ENCODE measurements around the gene BHLHE23.

DNA sequence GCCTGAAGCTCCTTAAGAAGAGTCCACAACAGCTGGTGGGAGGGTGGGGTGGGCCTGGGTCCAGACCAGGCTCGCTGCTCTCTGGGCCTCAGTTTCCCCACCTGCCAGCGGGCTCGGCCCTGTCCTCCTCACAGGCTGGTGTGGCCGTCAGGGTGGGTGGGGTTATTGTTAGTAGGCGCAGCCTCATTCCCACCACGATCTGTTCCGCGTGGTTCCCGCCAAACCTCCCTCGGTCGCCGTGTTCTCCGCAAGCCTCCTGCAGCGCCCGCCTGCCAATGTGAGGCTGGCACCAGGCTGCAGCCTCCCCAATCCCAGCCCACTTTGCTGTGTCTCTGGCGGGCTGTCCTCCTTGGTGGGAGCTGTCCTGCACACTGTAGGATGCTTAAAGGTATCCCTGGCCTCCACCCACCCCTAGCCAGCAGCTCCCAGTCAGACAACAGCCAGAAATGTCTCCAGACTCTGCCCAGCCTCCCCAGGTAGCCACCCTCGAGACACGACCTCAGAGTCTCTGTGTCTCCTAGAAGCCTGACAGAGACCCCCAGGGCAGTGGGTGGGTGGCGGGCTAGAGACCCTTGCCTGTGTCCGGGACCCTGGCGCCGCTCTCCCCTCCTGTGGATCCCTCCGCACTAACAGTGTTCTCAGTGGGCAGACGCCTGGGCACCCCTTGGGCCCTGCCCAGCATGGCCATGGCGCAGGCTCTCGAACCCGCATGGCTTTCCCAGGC lies 39.0 kb downstream of the BHLHE23 start:
- no peak for TF ChIP-seq EP300 (IDR thresholded peaks at IDR 0.05; ENCODE audit: borderline replicate concordance)
- no peak for TF ChIP-seq FOXM1 (IDR thresholded peaks at IDR 0.05; ENCODE audit: borderline replicate concordance, low read depth)
- TF ChIP-seq, protein P1, sequence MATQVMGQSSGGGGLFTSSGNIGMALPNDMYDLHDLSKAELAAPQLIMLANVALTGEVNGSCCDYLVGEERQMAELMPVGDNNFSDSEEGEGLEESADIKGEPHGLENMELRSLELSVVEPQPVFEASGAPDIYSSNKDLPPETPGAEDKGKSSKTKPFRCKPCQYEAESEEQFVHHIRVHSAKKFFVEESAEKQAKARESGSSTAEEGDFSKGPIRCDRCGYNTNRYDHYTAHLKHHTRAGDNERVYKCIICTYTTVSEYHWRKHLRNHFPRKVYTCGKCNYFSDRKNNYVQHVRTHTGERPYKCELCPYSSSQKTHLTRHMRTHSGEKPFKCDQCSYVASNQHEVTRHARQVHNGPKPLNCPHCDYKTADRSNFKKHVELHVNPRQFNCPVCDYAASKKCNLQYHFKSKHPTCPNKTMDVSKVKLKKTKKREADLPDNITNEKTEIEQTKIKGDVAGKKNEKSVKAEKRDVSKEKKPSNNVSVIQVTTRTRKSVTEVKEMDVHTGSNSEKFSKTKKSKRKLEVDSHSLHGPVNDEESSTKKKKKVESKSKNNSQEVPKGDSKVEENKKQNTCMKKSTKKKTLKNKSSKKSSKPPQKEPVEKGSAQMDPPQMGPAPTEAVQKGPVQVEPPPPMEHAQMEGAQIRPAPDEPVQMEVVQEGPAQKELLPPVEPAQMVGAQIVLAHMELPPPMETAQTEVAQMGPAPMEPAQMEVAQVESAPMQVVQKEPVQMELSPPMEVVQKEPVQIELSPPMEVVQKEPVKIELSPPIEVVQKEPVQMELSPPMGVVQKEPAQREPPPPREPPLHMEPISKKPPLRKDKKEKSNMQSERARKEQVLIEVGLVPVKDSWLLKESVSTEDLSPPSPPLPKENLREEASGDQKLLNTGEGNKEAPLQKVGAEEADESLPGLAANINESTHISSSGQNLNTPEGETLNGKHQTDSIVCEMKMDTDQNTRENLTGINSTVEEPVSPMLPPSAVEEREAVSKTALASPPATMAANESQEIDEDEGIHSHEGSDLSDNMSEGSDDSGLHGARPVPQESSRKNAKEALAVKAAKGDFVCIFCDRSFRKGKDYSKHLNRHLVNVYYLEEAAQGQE (IDR thresholded peaks at IDR 0.05; ENCODE audit: low read depth): no peak
- TF ChIP-seq, protein P2, sequence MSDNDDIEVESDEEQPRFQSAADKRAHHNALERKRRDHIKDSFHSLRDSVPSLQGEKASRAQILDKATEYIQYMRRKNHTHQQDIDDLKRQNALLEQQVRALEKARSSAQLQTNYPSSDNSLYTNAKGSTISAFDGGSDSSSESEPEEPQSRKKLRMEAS (IDR thresholded peaks at IDR 0.05): no peak
- TF ChIP-seq CEBPB (IDR thresholded peaks at IDR 0.05): no peak
- TF ChIP-seq, protein P3, sequence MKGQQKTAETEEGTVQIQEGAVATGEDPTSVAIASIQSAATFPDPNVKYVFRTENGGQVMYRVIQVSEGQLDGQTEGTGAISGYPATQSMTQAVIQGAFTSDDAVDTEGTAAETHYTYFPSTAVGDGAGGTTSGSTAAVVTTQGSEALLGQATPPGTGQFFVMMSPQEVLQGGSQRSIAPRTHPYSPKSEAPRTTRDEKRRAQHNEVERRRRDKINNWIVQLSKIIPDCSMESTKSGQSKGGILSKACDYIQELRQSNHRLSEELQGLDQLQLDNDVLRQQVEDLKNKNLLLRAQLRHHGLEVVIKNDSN (IDR thresholded peaks at IDR 0.05): no peak
- TF ChIP-seq TAF1 (IDR thresholded peaks at IDR 0.05; ENCODE audit: low read depth): no peak
- TF ChIP-seq EGR1 (IDR thresholded peaks at IDR 0.05): no peak
- no peak for TF ChIP-seq YY1 (IDR thresholded peaks at IDR 0.05; ENCODE audit: low read depth)
- TF ChIP-seq ZBTB7A (IDR thresholded peaks at IDR 0.05; ENCODE audit: low read depth): no peak
- TF ChIP-seq NFIC (IDR thresholded peaks at IDR 0.05): no peak
- TF ChIP-seq RAD21 (IDR thresholded peaks at IDR 0.05; ENCODE audit: low read depth): no peak
- no peak for TF ChIP-seq TCF12 (IDR thresholded peaks at IDR 0.05; ENCODE audit: low read depth)
- no peak for TF ChIP-seq CREB1 (IDR thresholded peaks at IDR 0.05; ENCODE audit: low read depth)
